ENCODE data around the gene MPEG1.

The MPEG1 gene

GRCh38 chr11:59171508-59172322 is 41.0 kb downstream of the MPEG1 start, which contains the start of gene DTX4:
TSS of gene DTX4 (plus strand) at chr11:59172132. CDS start at chr11:59172596, 464 bp downstream.
- peak; percentile 82 for DNase-seq (ENCODE audit: low read depth, low spot score)

- no peak for DNase-seq (ENCODE audit: low read depth, low spot score)
Observed at GRCh38 chr11:59164028-59164427, 48.7 kb downstream of the MPEG1 start.

All from activated naive CD8-positive, alpha-beta T cell treated with anti-CD3 and anti-CD28 coated beads, Interleukin-2, amount 50 U/mL, for 16 hours (primary cell).